C4-2B (cell line): ENCODE measurements around the gene ERI2.

Experiments used
- ZFX ChIP-seq: fragments of 450-650 bp; IDR thresholded peaks from 2 replicates; pipeline ENCODE4 v1.6.1; 2017
- TF ChIP-seq, protein P1 (sequence below): fragments of 450-650 bp; conservative IDR thresholded peaks from 2 replicates; pipeline ENCODE4 v1.5.1; 2017; ENCODE audit warnings: mild to moderate bottlenecking

DNA sequence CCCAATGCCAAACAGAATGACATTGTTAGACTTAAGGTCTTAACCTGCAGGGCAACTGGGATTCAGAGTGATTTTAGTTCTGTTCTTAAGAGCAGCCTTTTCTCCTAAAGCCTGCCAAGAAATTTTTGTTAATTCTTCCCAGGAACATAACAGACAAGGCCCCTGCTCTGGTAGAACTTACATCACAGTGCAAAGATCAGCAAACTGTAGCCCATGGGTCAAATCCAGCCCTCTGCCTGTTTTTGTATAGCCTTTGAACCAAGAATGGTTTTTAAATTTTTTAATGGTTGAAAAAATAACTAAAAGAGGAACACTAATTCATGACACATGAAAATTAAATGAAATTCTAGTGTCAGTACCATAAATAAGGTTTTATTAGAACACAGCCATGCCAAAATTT is 38.7 kb downstream of the ERI2 start:
- TF ChIP-seq, protein P1, sequence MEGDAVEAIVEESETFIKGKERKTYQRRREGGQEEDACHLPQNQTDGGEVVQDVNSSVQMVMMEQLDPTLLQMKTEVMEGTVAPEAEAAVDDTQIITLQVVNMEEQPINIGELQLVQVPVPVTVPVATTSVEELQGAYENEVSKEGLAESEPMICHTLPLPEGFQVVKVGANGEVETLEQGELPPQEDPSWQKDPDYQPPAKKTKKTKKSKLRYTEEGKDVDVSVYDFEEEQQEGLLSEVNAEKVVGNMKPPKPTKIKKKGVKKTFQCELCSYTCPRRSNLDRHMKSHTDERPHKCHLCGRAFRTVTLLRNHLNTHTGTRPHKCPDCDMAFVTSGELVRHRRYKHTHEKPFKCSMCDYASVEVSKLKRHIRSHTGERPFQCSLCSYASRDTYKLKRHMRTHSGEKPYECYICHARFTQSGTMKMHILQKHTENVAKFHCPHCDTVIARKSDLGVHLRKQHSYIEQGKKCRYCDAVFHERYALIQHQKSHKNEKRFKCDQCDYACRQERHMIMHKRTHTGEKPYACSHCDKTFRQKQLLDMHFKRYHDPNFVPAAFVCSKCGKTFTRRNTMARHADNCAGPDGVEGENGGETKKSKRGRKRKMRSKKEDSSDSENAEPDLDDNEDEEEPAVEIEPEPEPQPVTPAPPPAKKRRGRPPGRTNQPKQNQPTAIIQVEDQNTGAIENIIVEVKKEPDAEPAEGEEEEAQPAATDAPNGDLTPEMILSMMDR, result no peak
- no peak for TF ChIP-seq ZFX
